H1 (cell line): ENCODE results near the gene CCDC15. TPM values are rescaled to one million over a fixed set of nuclear protein-coding genes. Genes with fewer than 3 reads are reported as not detected.

Experiments
- CTCF ChIA-PET: fragments of 300-600 bp; sonication (Branson Sonifier 250); formaldehyde crosslinking; loops from one replicate; lab custom pipeline; 2021; ENCODE audit not compliant: partially characterized antibody; lab: Charles Lee
- POLR2A ChIA-PET: fragments of 300-600 bp; sonication (Branson Sonifier 250); formaldehyde crosslinking; loops from one replicate; lab custom pipeline; 2021; ENCODE audit warnings: inconsistent platforms; ENCODE audit not compliant: partially characterized antibody; lab: Charles Lee
- DNase-seq, 2 experiments: peaks; one replicate each; pipeline versions ENCODE4 v3.0.0 to v3.0.0-alpha.2; 2010 to 2022; ENCODE audit warnings: low spot score in 2 of 2, low read depth in 1 of 2, mixed read lengths in 1 of 2
- FAIRE-seq: peaks from 2 replicates; lab custom pipeline; 2011; peaks lifted over from hg19 to GRCh38; lab: Jason Lieb, UNC
- H2AFZ ChIP-seq: 2 replicates; pipeline ENCODE4 v1.8.1; 2012; ENCODE audit warnings: low read length, inconsistent platforms
- H2AK5ac ChIP-seq: 2 replicates; pipeline ENCODE4 v1.6.1; 2013; ENCODE audit warnings: low read depth, low read length
- H2BK120ac ChIP-seq: replicated peaks from 2 replicates; pipeline ENCODE3; 2013; ENCODE audit warnings: low read depth, low read length, inconsistent platforms
- H2BK12ac ChIP-seq: 2 replicates; pipeline ENCODE4 v1.6.1; 2013; ENCODE audit warnings: low read depth, low read length
- H2BK15ac ChIP-seq: 2 replicates; pipeline ENCODE4 v1.6.1; 2013; ENCODE audit warnings: low read length
- H2BK20ac ChIP-seq: 2 replicates; pipeline ENCODE4 v1.6.1; 2013; ENCODE audit warnings: low read length
- H2BK5ac ChIP-seq: 2 replicates; pipeline ENCODE4 v1.6.1; 2013; ENCODE audit warnings: low read depth, low read length
- H3K14ac ChIP-seq: 2 replicates; pipeline ENCODE4 v1.6.1; 2013; ENCODE audit warnings: inconsistent platforms; ENCODE audit not compliant: insufficient read length
- H3K18ac ChIP-seq: 2 replicates; pipeline ENCODE4 v1.6.1; 2013; ENCODE audit warnings: low read length; ENCODE audit errors: extremely low read depth
- H3K23ac ChIP-seq: 2 replicates; pipeline ENCODE4 v1.6.1; 2013; ENCODE audit warnings: inconsistent platforms; ENCODE audit not compliant: insufficient read length
- H3K23me2 ChIP-seq: 2 replicates; pipeline ENCODE4 v1.6.1; 2013; ENCODE audit warnings: low read depth, low read length
- H3K27ac ChIP-seq: 2 replicates; pipeline ENCODE4 v1.6.1; 2011; ENCODE audit warnings: low read depth, low read length, inconsistent platforms
- H3K27me3 ChIP-seq, 4 experiments: replicated peaks in 1 of 4; 1 replicate in 1 of 4; 2 replicates in 3 of 4; pipeline versions ENCODE4 v1.6.1 to v1.8.1; 2011 to 2013; ENCODE audit warnings: low read length in 3 of 4, mild to moderate bottlenecking in 3 of 4, inconsistent platforms in 2 of 4, mixed read lengths in 2 of 4, moderate library complexity in 1 of 4; ENCODE audit not compliant: control insufficient read depth in 3 of 4, insufficient read depth in 3 of 4; ENCODE audit errors: extremely low read depth in 1 of 4
- H3K36me3 ChIP-seq, 4 experiments: 2 replicates each; pipeline versions ENCODE4 v1.6.1 to v1.8.1; 2011 to 2013; ENCODE audit warnings: mild to moderate bottlenecking in 4 of 4, low read length in 3 of 4, moderate library complexity in 2 of 4, control low read depth in 1 of 4, inconsistent platforms in 1 of 4; ENCODE audit not compliant: insufficient read depth in 4 of 4, control insufficient read depth in 2 of 4
- H3K4ac ChIP-seq: replicated peaks from 2 replicates; pipeline ENCODE3; 2013; ENCODE audit warnings: low read length, low read depth, mixed read lengths, inconsistent platforms; ENCODE audit not compliant: insufficient read length
- H3K4me1 ChIP-seq, 4 experiments: replicated peaks in 1 of 4; 1 replicate in 1 of 4; 2 replicates in 3 of 4; pipeline versions ENCODE4 v1.6.1 to v1.8.1; 2011 to 2013; ENCODE audit warnings: low read length in 3 of 4, inconsistent platforms in 2 of 4, mixed read lengths in 1 of 4; ENCODE audit not compliant: insufficient read depth in 4 of 4, control insufficient read depth in 3 of 4
- H3K4me2 ChIP-seq, 2 experiments: 2 replicates each; pipeline versions ENCODE4 v1.6.1 to v1.8.1; 2011 to 2013; ENCODE audit warnings: low read depth in 2 of 2, low read length in 2 of 2, control low read depth in 1 of 2, inconsistent platforms in 1 of 2, mild to moderate bottlenecking in 1 of 2; ENCODE audit not compliant: insufficient read depth in 1 of 2
- H3K4me3 ChIP-seq, 4 experiments: fragments of 200-600, 300-600 bp in 1 of 4; sonication (generic), shearing (Covaris generic), sonication (Bioruptor Twin) in 1 of 4; 2 replicates each; pipeline versions ENCODE4 v1.5.1 to v1.8.1; 2011 to 2016; ENCODE audit warnings: low read length in 4 of 4, low read depth in 3 of 4, control low read depth in 2 of 4, inconsistent platforms in 2 of 4, mild to moderate bottlenecking in 2 of 4, mixed read lengths in 1 of 4, moderate library complexity in 1 of 4; ENCODE audit not compliant: insufficient read depth in 2 of 4; ENCODE audit errors: extremely low read depth in 1 of 4
- H3K56ac ChIP-seq: replicated peaks from 2 replicates; pipeline ENCODE3; 2013; ENCODE audit warnings: low read depth, mild to moderate bottlenecking, mixed read lengths, low read length, inconsistent platforms; ENCODE audit not compliant: insufficient read length
- H3K79me1 ChIP-seq: 2 replicates; pipeline ENCODE4 v1.6.1; 2013; ENCODE audit warnings: low read depth, low read length, control low read depth
- H3K79me2 ChIP-seq, 2 experiments: 2 replicates each; pipeline versions ENCODE4 v1.6.1 to v1.8.1; 2012 to 2013; ENCODE audit warnings: low read length in 2 of 2, mild to moderate bottlenecking in 2 of 2, inconsistent platforms in 1 of 2; ENCODE audit not compliant: insufficient read depth in 2 of 2, control insufficient read depth in 1 of 2
- H3K9ac ChIP-seq, 4 experiments: replicated peaks in 1 of 4; 1 replicate in 1 of 4; 2 replicates in 3 of 4; pipeline versions ENCODE4 v1.6.1 to v1.8.1; 2011 to 2013; ENCODE audit warnings: low read depth in 3 of 4, low read length in 3 of 4, control low read depth in 2 of 4, mild to moderate bottlenecking in 2 of 4, moderate library complexity in 2 of 4, inconsistent platforms in 1 of 4; ENCODE audit errors: extremely low read depth in 1 of 4
- H3K9me3 ChIP-seq, 2 experiments: 2 replicates each; pipeline versions ENCODE4 v1.6.1 to v1.8.1; 2012 to 2013; ENCODE audit warnings: mild to moderate bottlenecking in 2 of 2, moderate library complexity in 2 of 2, control low read depth in 1 of 2, inconsistent platforms in 1 of 2, low read depth in 1 of 2, low read length in 1 of 2, mixed read lengths in 1 of 2; ENCODE audit not compliant: insufficient read depth in 2 of 2
- H4K20me1 ChIP-seq, 2 experiments: replicated peaks in 1 of 2; 2 replicates each; pipeline versions ENCODE3 to v1.8.1; 2011 to 2013; ENCODE audit warnings: inconsistent platforms in 2 of 2, low read length in 2 of 2, mild to moderate bottlenecking in 1 of 2; ENCODE audit not compliant: insufficient read depth in 2 of 2, control insufficient read depth in 1 of 2
- H4K5ac ChIP-seq: 2 replicates; pipeline ENCODE4 v1.6.1; 2013; ENCODE audit warnings: low read length, low read depth, mixed read lengths, inconsistent platforms; ENCODE audit not compliant: insufficient read length
- H4K8ac ChIP-seq: 2 replicates; pipeline ENCODE4 v1.8.0; 2013; ENCODE audit warnings: mild to moderate bottlenecking, moderate library complexity, low read length, inconsistent platforms; ENCODE audit not compliant: insufficient read depth; ENCODE audit errors: extremely low read depth
- H4K91ac ChIP-seq: replicated peaks from 2 replicates; pipeline ENCODE3; 2013; ENCODE audit warnings: low read length, mixed read lengths, inconsistent platforms; ENCODE audit not compliant: insufficient read length
- FOSL1 ChIP-seq: IDR thresholded peaks from 2 replicates; pipeline ENCODE4 v1.6.1; 2011; ENCODE audit warnings: mild to moderate bottlenecking, low read depth, low read length, moderate library complexity; ENCODE audit not compliant: insufficient read depth
- HDAC6 ChIP-seq: IDR thresholded peaks from one replicate; pipeline ENCODE4 v1.7.1; 2012; ENCODE audit warnings: low read depth, mild to moderate bottlenecking, inconsistent platforms, low read length, moderate library complexity
- JUND ChIP-seq: IDR thresholded peaks from 2 replicates; pipeline ENCODE4 v1.6.1; 2011; ENCODE audit warnings: mild to moderate bottlenecking, improper control_type of control experiment, low read length
- NANOG ChIP-seq: IDR thresholded peaks from 2 replicates; pipeline ENCODE4 v1.6.1; 2011; ENCODE audit warnings: low read length, low read depth, mild to moderate bottlenecking, inconsistent platforms; ENCODE audit not compliant: insufficient read depth, poor library complexity, severe bottlenecking
- NRF1 ChIP-seq: IDR thresholded peaks from 2 replicates; pipeline ENCODE4 v1.6.1; 2011; ENCODE audit warnings: mild to moderate bottlenecking, low read depth, low read length, improper control_type of control experiment
- POLR2AphosphoS5 ChIP-seq: IDR thresholded peaks from 2 replicates; pipeline ENCODE4 v1.6.1; 2011; ENCODE audit warnings: low read depth, low read length
- WGBS, 2 experiments: shearing (Covaris generic) in 1 of 2; methylation state at CpG; one replicate each; pipeline versions ENCODE4 v1.1.6 to v1.1.7; 2013 to 2015; ENCODE audit warnings: low lambda C conversion rate in 2 of 2, mixed read lengths in 2 of 2, inconsistent platforms in 1 of 2, low coverage in 1 of 2, missing lambda C conversion rate in 1 of 2; ENCODE audit not compliant: insufficient replicate concordance in 2 of 2, insufficient coverage in 1 of 2, insufficient read length in 1 of 2; ENCODE audit errors: extremely low coverage in 1 of 2, missing lambda C conversion rate in 1 of 2; 5-methylcytosine and 5-hydroxymethylcytosine counted together
- polyA plus RNA-seq, 7 experiments: library from polyadenylated mRNA; depleted of rRNA in 3 of 7; stranded (reverse) in 5 of 7; unstranded in 2 of 7; fragments of >200 nt in 5 of 7; fragments of 200-250 nt in 2 of 7; gene quantifications; 1 replicate in 5 of 7; 2 replicates in 1 of 7; 4 replicates in 1 of 7; pipeline versions ENCODE4 v1.2.1 to v1.2.3, GENCODE V29; 2011 to 2013; ENCODE audit warnings: missing spikeins in 2 of 7, mixed read lengths in 2 of 7
- total RNA-seq: library from RNA; stranded (reverse); fragmentation: NEBNext Ultra II Directional; extraction: Animal tissue kit (Norgen Biotek cat#: 25700); gene quantifications from 2 replicates; pipeline ENCODE4 v1.2.1, GENCODE V29; 2021

CCDC15 gene
- total and polyA plus RNA-seq, 2 of the 8 experiments (the other 6 are each of a cell fraction or from before 2014, with no cell fraction given), result 1.5 to 3.1 TPM

DNA sequence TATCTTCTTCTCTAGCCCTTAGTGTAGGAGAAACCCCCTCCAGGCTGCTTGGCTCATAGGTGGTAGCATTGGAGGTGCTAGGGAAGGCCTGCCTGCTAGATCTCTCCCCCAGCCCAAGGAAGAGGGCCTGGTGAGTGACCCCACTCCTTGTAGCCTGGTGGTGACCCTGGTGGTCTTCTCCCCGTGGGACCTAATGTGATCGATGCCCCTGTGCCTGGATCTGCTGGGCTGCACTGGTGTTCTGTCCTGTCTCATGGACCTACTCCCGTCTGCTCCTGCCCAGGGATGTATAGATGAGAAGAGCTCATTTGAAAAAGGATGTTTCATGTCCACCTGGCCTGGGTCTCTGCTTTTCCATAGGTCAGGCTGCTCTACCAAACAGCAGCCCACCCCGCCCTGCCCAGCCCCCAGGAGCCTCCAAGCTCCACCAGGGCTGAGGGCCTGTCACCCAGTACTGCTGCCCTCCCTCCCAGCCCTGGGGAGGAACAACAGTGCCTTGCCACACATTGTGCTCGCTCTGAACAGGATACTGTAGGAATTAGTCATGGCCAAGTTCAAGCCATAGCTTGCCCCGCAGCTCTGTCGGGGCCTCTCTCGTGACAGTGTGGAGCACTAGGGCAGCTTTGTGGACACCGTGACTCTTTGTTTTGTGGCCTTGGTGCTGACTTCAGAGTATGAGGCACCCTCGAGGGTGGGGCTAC lies 128.8 kb downstream of the CCDC15 start:
- H3K79me2 ChIP-seq, result no peaks in the 10 kb centered on the region
- no peak overlapping the region for H3K14ac ChIP-seq
- no peaks in the 10 kb centered on the region; a peak in 1 of 7 replicates for H3K27me3 ChIP-seq
- no peaks in the 10 kb centered on the region for H3K36me3 ChIP-seq
- peaks cover 0 to 3% (median 0%) of the 10 kb centered on the region in 4 experiments; a peak in 2 of 7 replicates for H3K4me1 ChIP-seq
- no peak overlapping the region for H4K8ac ChIP-seq
- WGBS, 2 experiments, result 95% methylated on average over 9 of the region's 10 CpGs; no CpG with 5 or more reads in 1 of the 2 experiments
- no peaks in the 10 kb centered on the region for H4K20me1 ChIP-seq
- H2AK5ac ChIP-seq, result no peak overlapping the region
- CTCF ChIA-PET, result interaction anchor here (0.9 to 29.4 kb wide), 17 partner anchors 6 to 351 kb away, joined by 3 to 486 read pairs (median 5); partner anchors contain the start of gene TMEM218
- no peaks in the 10 kb centered on the region for H3K9me3 ChIP-seq
- no peak overlapping the region for H2AFZ ChIP-seq
- DNase-seq (no peak), FAIRE-seq (no peak)
- H3K23me2 ChIP-seq, result no peaks in the 10 kb centered on the region
- H4K91ac ChIP-seq, result no peak overlapping the region
- POLR2A ChIA-PET, result interaction anchor here (1.4 kb wide), 2 partner anchors 9 to 30 kb away, joined by 4 read pairs; partner anchors contain the start of gene TMEM218
- no peak overlapping the region for H2BK120ac ChIP-seq
- no peak overlapping the region for H3K9ac ChIP-seq
- no peak overlapping the region for H2BK5ac ChIP-seq
- H3K4me2 ChIP-seq, result no peak overlapping the region
- no peak overlapping the region for H3K27ac ChIP-seq
- H2BK15ac ChIP-seq, result no peak overlapping the region
- H2BK20ac ChIP-seq, result no peak overlapping the region
- H3K23ac ChIP-seq, result no peak overlapping the region
- no peak overlapping the region for H3K4me3 ChIP-seq
- no peak overlapping the region for H3K56ac ChIP-seq
- H2BK12ac ChIP-seq, result no peak overlapping the region
- no peak overlapping the region for H3K4ac ChIP-seq
- no peaks in the 10 kb centered on the region; the same call in 1 of the 2 replicates for H3K79me1 ChIP-seq
- no peak overlapping the region for H3K18ac ChIP-seq
- no peak overlapping the region for H4K5ac ChIP-seq
- no peak for TF ChIP-seq NRF1
- TF ChIP-seq FOSL1, result no peak
- TF ChIP-seq NANOG, result no peak
- TF ChIP-seq HDAC6, result no peak
- TF ChIP-seq POLR2AphosphoS5, result no peak
- no peak for TF ChIP-seq JUND
